ENCODE data around the gene RIT1.
"Not testable (repeated sequence)": the region's sequence is repeated elsewhere in the genome, so short reads cannot be mapped to it uniquely, and the experiment has no call there.

The RIT1 gene

GRCh38 chr1:155932487-155932886, 21.3 kb upstream of the RIT1 start:
- DNase-seq, result no peak

DNA sequence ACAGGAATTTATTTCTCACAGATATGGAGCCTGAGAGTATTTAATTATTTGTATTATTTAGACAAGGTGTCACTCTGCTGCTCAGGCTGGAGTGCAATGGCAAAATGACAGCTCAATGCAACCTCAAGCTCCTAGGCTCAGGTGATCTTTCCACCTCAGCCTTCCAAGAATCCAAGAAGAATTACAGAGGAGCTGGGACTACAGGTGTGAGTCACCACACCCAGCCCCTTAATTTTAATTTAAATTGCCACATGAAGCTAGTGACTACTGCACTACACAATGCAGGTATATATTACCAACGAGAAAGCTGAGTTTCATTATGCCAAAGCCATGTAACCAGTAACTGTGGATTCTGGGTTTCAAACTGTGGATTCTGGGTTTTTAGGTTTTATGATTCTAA, 20.9 kb upstream of the RIT1 start:
- DNase-seq, result no peak

GRCh38 chr1:155931332-155932038, 20.3 kb upstream of the RIT1 start:
- no peak for DNase-seq

GRCh38 chr1:155930725-155931124, 19.6 kb upstream of the RIT1 start:
- DNase-seq, result not testable (repeated sequence)

DNA sequence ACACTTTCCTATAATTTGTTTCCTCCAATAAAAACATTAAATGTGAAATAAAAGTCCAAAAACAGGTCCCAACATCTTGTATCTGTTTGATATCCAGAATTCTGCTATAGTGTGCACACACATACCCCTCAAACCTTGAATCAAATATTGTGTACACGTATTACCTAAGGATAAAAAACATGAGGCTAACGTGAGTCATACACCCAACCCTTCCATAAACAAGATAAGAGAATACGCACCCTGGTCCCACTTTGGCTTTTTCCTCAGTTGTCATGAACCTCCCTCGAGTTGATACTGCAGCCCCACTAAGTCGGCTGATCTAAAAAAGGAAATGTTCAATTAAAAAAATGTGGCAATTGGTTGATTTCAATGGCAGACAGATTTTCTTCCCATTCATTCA, 17.9 kb upstream of the RIT1 start:
- no peak for DNase-seq

- no peak for DNase-seq
Observed at GRCh38 chr1:155925506-155925905, 14.4 kb upstream of the RIT1 start.

DNA sequence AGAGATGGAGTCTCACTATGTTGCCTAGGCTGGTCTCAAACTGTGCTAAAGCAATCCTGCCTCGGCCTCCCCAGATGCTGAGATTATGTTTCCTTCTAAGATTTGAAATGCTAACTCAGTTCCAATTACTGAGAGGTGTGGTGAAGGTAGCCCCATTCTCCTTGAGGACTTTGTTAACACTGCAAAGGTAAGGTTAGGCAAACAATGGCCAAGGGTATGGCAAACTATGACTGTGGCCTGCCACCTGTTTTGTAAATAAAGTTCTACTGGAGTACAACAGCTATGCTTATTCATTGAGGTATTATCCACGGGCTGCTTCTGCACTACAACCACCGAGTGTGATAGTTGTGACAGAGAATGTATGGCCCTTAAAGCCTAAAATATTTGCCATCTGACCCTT, 9.6 kb upstream of the RIT1 start:
- no peak for DNase-seq

GRCh38 chr1:155919801-155920200, 8.7 kb upstream of the RIT1 start:
- no peak for DNase-seq

DNA sequence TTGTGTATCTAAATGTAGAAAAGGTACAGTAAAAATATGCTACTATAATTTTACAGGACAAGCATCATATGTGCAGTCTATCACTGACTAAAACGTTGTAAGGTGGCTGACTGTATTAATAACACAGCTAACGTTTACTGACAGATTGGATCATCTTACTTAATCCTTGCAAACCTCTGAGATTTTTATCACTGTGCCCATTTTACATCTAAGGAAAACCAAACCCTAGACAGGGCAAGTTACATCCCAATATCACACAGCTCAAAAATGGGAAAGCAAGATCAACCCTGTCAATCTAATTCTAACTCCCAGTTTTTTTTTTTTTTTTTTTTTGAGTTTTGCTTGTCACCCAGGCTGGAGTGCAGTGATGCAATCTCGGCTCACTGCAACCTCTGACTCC, 7.5 kb upstream of the RIT1 start:
- no peak for DNase-seq

DNA sequence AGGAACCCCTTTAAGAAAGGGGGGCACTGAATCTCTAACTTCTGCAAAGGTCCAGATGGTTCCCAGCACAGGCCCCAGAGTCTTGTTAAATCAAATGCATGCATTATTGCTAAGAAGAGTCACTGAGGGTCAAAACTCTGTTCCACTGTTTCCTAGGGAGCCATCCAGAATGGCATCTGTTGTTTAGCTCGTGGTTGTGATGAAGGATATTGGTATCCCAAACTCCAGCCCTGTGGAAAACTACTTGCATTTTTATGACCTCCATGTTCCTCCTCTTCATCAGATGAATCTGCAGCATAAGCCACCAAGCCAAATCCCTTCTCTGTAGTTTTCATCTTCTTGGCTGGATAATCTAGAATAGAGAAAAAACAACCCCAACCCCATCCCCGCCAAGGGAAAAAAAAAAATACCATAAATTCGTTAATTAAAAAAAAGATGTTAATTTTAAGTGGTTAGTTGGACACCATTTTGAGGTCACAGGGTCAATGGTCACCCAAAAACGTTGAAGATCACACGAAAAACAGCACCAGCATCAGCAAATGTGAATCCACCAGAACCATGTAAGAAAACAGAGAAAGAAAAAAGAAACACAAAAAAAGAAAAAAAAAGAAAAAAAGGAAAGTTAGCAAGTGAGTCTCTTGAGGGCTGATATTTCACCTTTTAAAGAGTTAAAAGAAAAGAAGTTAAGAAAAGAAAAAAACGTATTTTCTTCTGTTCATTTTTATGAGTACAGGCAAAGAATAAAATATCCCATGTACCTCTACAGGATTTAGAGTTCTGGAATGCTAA, 3.0 kb upstream of the RIT1 start:
- no peak for DNase-seq

GRCh38 chr1:155912056-155912536, 947 bp upstream of the RIT1 start:
- DNase-seq, result no peak

GRCh38 chr1:155910621-155911121, 478 bp downstream of the RIT1 start:
- peak; percentile 51 for DNase-seq

GRCh38 chr1:155909894-155910293, 1.3 kb downstream of the RIT1 start:
- DNase-seq, result no peak

- no peak for DNase-seq
Observed at GRCh38 chr1:155904261-155904660, 6.9 kb downstream of the RIT1 start.

GRCh38 chr1:155900161-155900560, 11.0 kb downstream of the RIT1 start:
- no peak for DNase-seq

- no peak for DNase-seq
Observed at GRCh38 chr1:155899683-155900082, 11.5 kb downstream of the RIT1 start.

DNA sequence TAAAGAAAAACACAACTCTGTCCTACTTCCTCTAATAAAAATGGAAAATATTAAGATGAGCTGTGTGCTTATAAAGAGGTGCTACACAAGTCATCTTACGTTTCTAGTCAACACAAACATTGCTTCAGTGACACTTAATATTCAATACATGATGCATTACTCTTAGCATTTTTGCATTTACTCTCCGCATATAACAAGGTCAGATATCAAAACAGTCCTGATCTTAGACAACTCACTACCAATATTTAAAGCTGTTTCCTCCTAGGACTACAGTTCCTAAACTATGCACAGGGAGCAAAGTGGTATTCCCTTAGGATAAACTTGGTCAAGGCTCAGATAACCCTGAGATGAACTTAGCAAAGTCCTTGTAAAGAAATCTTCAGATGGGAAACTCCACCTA, 12.3 kb downstream of the RIT1 start:
- DNase-seq, result no peak

- DNase-seq, result no peak
Observed at GRCh38 chr1:155897746-155898145, 13.4 kb downstream of the RIT1 start.

GRCh38 chr1:155896476-155896875, 14.7 kb downstream of the RIT1 start:
- DNase-seq, result not testable (repeated sequence)

- DNase-seq, result not testable (repeated sequence)
Observed at GRCh38 chr1:155895617-155896016, 15.5 kb downstream of the RIT1 start.

- DNase-seq, result no peak
Observed at GRCh38 chr1:155893389-155894142, 17.6 kb downstream of the RIT1 start.

GRCh38 chr1:155892796-155893195, 18.4 kb downstream of the RIT1 start:
- DNase-seq, result no peak

DNA sequence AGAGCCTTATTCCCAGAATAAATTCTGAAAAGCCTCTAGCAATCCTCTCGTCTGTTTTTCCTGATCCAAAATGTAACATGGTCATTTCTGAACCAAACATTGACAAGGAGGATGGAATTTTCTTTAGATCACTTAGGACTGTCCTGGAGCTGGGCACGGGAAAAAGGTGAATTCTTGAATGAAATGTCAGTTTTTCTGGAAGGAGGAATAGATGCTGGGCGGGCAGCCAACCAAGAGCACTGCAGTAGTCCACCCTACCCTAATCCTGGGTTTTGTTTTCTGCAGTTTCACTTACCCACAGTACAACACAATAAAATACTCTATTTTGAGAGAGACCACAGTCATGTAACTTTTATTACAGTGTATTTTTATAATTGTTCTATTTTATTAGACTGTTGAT, 20.9 kb downstream of the RIT1 start:
- no peak for DNase-seq
